Central memory CD4-positive, alpha-beta T cell (primary cell): ENCODE results near the gene NUP160.
"Not testable (repeated sequence)": the region's sequence is repeated elsewhere in the genome, so short reads cannot be mapped to it uniquely, and the experiment has no call there.

Source experiments
- DNase-seq: peaks from one replicate; pipeline ENCODE4 v3.0.0; 2022
- total RNA-seq, 3 experiments: gene quantifications; one replicate each; lab custom pipeline; 2026; lab: John Stamatoyannopoulos, UW

Gene NUP160
- total RNA-seq: 97.9 to 201 (median 116) reads per million in 3 experiments

- DNase-seq: peak; percentile 83
Observed at GRCh38 chr11:47847892-47848699, at the start of gene NUP160. Gene NUP160 (minus strand): TSS chr11:47848350. CDS start chr11:47848318, 32 bp downstream.

GRCh38 chr11:47896199-47896598 is 48.0 kb upstream of the NUP160 start:
- no peak for DNase-seq

- no peak for DNase-seq
Observed at GRCh38 chr11:47895035-47895434, 46.9 kb upstream of the NUP160 start.

GRCh38 chr11:47892546-47893276 is 44.6 kb upstream of the NUP160 start:
- DNase-seq: not testable (repeated sequence)

- DNase-seq: no peak
Observed at GRCh38 chr11:47891886-47892285, 43.7 kb upstream of the NUP160 start.

GRCh38 chr11:47889714-47890441 is 41.7 kb upstream of the NUP160 start:
- DNase-seq: peak; percentile 32

GRCh38 chr11:47887910-47888569 is 39.9 kb upstream of the NUP160 start:
- DNase-seq: no peak

GRCh38 chr11:47886096-47886495 is 37.9 kb upstream of the NUP160 start:
- DNase-seq: peak; percentile 33

GRCh38 chr11:47882437-47882836 is 34.3 kb upstream of the NUP160 start:
- DNase-seq: not testable (repeated sequence)

- DNase-seq: no peak
Observed at GRCh38 chr11:47881145-47881544, 33.0 kb upstream of the NUP160 start.

GRCh38 chr11:47879259-47880158 is 31.4 kb upstream of the NUP160 start:
- DNase-seq: no peak

GRCh38 chr11:47875858-47876257 is 27.7 kb upstream of the NUP160 start:
- not testable (repeated sequence) for DNase-seq

GRCh38 chr11:47870404-47870803 is 22.3 kb upstream of the NUP160 start:
- DNase-seq: no peak

GRCh38 chr11:47869544-47870393 is 21.6 kb upstream of the NUP160 start:
- no peak for DNase-seq

GRCh38 chr11:47867823-47868222 is 19.7 kb upstream of the NUP160 start:
- no peak for DNase-seq

GRCh38 chr11:47866892-47867291 is 18.7 kb upstream of the NUP160 start:
- DNase-seq: not testable (repeated sequence)

- DNase-seq: no peak
Observed at GRCh38 chr11:47864901-47865300, 16.8 kb upstream of the NUP160 start.

- DNase-seq: no peak
Observed at GRCh38 chr11:47863898-47864430, 15.8 kb upstream of the NUP160 start.

- peak; percentile 67 for DNase-seq
Observed at GRCh38 chr11:47863189-47863897, 15.2 kb upstream of the NUP160 start.

GRCh38 chr11:47861728-47862127 is 13.6 kb upstream of the NUP160 start:
- DNase-seq: no peak
